GM12875 (cell line): ENCODE data around the gene PITPNC1.

Experiments used
- H3K4me3 ChIP-seq: one replicate; pipeline ENCODE4 v1.5.1; 2011; ENCODE audit warnings: low read depth, low read length, control low read depth
- CTCF ChIP-seq: IDR thresholded peaks from 2 replicates; pipeline ENCODE4 v1.5.1; 2011; ENCODE audit warnings: low read depth, mild to moderate bottlenecking, control low read depth, inconsistent platforms, low read length, moderate library complexity, borderline replicate concordance; ENCODE audit not compliant: insufficient read depth

The PITPNC1 gene

GRCh38 chr17:67441052-67441895 is 64.2 kb downstream of the PITPNC1 start:
- TF ChIP-seq CTCF, result no peak
- H3K4me3 ChIP-seq, result no peak overlapping the region

- no peak overlapping the region for H3K4me3 ChIP-seq
- TF ChIP-seq CTCF, result no peak
Observed at GRCh38 chr17:67441896-67442219, 64.8 kb downstream of the PITPNC1 start.

- TF ChIP-seq CTCF, result no peak
Observed at GRCh38 chr17:67442787-67443624, 65.9 kb downstream of the PITPNC1 start.

GRCh38 chr17:67443931-67444595 is 67.0 kb downstream of the PITPNC1 start:
- TF ChIP-seq CTCF, result no peak
- no peak overlapping the region for H3K4me3 ChIP-seq

More at GRCh38 chr17:67442787-67443624, 65.9 kb downstream of the PITPNC1 start:
- H3K4me3 ChIP-seq, result no peak overlapping the region

GRCh38 chr17:67448449-67448848 is 71.4 kb downstream of the PITPNC1 start:
- TF ChIP-seq CTCF, result no peak
- no peak overlapping the region for H3K4me3 ChIP-seq

- TF ChIP-seq CTCF, result no peak
Observed at GRCh38 chr17:67449065-67449464, 72.0 kb downstream of the PITPNC1 start.

More at GRCh38 chr17:67449065-67449464, 72.0 kb downstream of the PITPNC1 start:
- no peak overlapping the region for H3K4me3 ChIP-seq
